Testis (tissue), 3 donors: Measurements from ENCODE around the gene NACA2. TPM values are rescaled to one million over a fixed set of nuclear protein-coding genes. Genes with fewer than 3 reads are reported as not detected.
"Not testable (repeated sequence)": the region's sequence is repeated elsewhere in the genome, so short reads cannot be mapped to it uniquely, and the experiment has no call there.

Experiments
- DNase-seq: peaks from one replicate; pipeline ENCODE4 v3.0.0-alpha.2; 2019
- H3K27ac ChIP-seq, 2 donors: fragments of 200-600 bp; sonication (generic); one replicate each; pipeline ENCODE4 v1.5.1; 2019
- H3K27me3 ChIP-seq: fragments of 200-600 bp; sonication (generic); one replicate; pipeline ENCODE4 v1.5.1; 2019
- H3K36me3 ChIP-seq: fragments of 200-600 bp; sonication (generic); one replicate; pipeline ENCODE4 v1.5.1; 2017; ENCODE audit warnings: low read depth; ENCODE audit errors: missing control alignments
- H3K4me1 ChIP-seq: fragments of 200-600 bp; sonication (generic); one replicate; pipeline ENCODE4 v1.5.1; 2019
- H3K4me3 ChIP-seq, 2 donors: fragments of 200-600 bp; sonication (generic); one replicate each; pipeline ENCODE4 v1.5.1; 2017 to 2019
- H3K9me3 ChIP-seq: fragments of 200-600 bp; sonication (generic); one replicate; pipeline ENCODE4 v1.5.1; 2017
- POLR2A ChIP-seq: fragments of 450-650 bp; IDR thresholded peaks from one replicate; pipeline ENCODE4 v1.6.1; 2017; ENCODE audit warnings: antibody characterized with exemption, mild to moderate bottlenecking, moderate library complexity
- WGBS, 2 donors: methylation state at CpG; one replicate each; pipeline ENCODE4 v1.1.5; 2018; 5-methylcytosine and 5-hydroxymethylcytosine counted together
- intact Hi-C: fragments of 100-400 bp; cut with DNase I; formaldehyde crosslinking; loops from one replicate; pipeline ENCODE4 v1.15.1; 2023; ENCODE audit warnings: low total_unique reads
- polyA plus RNA-seq: library from polyadenylated mRNA; stranded (reverse); fragments of 350-450 nt; fragmentation: Illumina TruSeq; extraction: RNeasy Lipid Tissue Mini Kit (QIAGEN cat#74804); gene quantifications from one replicate; pipeline ENCODE4 v1.2.3, GENCODE V29; 2014; ENCODE audit warnings: low read depth, low replicate concordance; ENCODE audit not compliant: insufficient read depth
- total RNA-seq, 2 donors: library from RNA; depleted of rRNA; stranded (reverse); fragments of >200 nt; gene quantifications; one replicate each; pipeline ENCODE4 v1.2.3, GENCODE V29; 2016
- TF ChIP-seq, protein P1 (sequence below), 3 experiments: fragments of 450-650 bp in 2 of 3; fragments of 200-600 bp in 1 of 3; sonication (generic) in 1 of 3; IDR thresholded peaks; one replicate each; pipeline ENCODE4 v1.5.1; 2016 to 2019; ENCODE audit warnings: antibody characterized with exemption in 3 of 3, mild to moderate bottlenecking in 2 of 3, moderate library complexity in 1 of 3

Gene NACA2
- total and polyA plus RNA-seq, 3 donors from 2014 or later: 13.9 to 129 (median 31.1) TPM

DNA sequence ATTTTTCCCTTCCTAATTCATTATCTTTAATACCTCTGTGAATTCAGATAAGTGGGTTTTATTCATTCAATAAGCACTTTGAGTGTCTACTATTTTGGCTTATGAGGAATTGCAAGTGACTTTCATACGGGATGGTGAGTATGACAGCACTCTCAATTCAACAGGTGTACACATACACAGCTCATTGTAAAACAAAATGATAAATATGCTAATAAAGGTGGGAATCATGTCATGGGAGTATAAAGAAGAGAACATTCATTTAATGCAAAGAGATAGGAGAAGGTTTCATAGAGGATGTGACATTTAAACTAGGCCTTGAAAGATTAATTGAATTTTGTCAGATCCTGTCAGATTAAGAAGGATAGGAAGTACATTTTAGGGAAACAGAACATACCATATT, 19.4 kb downstream of the NACA2 start:
- no peak overlapping the region for H3K4me3 ChIP-seq
- no peaks in the 10 kb centered on the region for H3K9me3 ChIP-seq
- DNase-seq: no peak
- H3K27me3 ChIP-seq: no peaks in the 10 kb centered on the region
- no peaks in the 10 kb centered on the region for H3K4me1 ChIP-seq
- intact Hi-C loops: no loop called here
- no peak for TF ChIP-seq POLR2A
- TF ChIP-seq, protein P1, sequence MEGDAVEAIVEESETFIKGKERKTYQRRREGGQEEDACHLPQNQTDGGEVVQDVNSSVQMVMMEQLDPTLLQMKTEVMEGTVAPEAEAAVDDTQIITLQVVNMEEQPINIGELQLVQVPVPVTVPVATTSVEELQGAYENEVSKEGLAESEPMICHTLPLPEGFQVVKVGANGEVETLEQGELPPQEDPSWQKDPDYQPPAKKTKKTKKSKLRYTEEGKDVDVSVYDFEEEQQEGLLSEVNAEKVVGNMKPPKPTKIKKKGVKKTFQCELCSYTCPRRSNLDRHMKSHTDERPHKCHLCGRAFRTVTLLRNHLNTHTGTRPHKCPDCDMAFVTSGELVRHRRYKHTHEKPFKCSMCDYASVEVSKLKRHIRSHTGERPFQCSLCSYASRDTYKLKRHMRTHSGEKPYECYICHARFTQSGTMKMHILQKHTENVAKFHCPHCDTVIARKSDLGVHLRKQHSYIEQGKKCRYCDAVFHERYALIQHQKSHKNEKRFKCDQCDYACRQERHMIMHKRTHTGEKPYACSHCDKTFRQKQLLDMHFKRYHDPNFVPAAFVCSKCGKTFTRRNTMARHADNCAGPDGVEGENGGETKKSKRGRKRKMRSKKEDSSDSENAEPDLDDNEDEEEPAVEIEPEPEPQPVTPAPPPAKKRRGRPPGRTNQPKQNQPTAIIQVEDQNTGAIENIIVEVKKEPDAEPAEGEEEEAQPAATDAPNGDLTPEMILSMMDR (IDR thresholded peaks at IDR 0.05): no peak
- 100% methylated on average over 1 of the region's 1 CpG for WGBS, 2 donors
- no peak overlapping the region for H3K27ac ChIP-seq
- no peaks in the 10 kb centered on the region for H3K36me3 ChIP-seq

GRCh38 chr17:61570118-61570517, 20.9 kb downstream of the NACA2 start:
- Histone ChIP-seq H3K27me3 (no peaks in the 10 kb centered on the region), H3K4me1 (no peaks in the 10 kb centered on the region), H3K27ac (no peak overlapping the region), H3K4me3 (no peak overlapping the region), H3K36me3 (no peaks in the 10 kb centered on the region), H3K9me3 (no peaks in the 10 kb centered on the region)
- TF ChIP-seq POLR2A: no peak
- TF ChIP-seq, protein P1 (IDR thresholded peaks at IDR 0.05): no peak
- 100% methylated on average over 1 of the region's 1 CpG for WGBS, 2 donors
- DNase-seq: no peak
- intact Hi-C loops: no loop called here

DNA sequence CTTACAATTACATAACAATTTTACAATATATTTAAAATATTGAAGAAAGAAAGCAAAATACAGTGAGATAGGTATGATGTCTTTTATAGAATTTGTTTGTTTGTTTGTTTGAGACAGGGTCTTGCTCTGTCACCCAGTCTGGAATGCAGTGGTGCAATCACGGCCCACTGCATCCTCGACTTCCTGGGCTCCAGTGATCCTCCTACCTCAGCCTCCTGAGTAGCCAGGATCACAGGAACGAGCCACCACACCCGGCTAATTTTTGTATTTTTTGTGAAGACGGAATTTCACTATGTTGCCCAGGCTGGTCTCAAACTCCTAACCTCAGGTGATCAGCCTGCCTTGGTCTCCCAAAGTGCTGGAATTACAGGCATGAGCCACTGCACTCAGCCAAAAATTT, 21.5 kb downstream of the NACA2 start:
- DNase-seq, H3K4me3 ChIP-seq, H3K4me1 ChIP-seq, H3K36me3 ChIP-seq, H3K27ac ChIP-seq, H3K27me3 ChIP-seq, intact Hi-C loops, H3K9me3 ChIP-seq: not testable (repeated sequence)
- WGBS, 2 donors: 92% methylated on average over 5 of the region's 5 CpGs

DNA sequence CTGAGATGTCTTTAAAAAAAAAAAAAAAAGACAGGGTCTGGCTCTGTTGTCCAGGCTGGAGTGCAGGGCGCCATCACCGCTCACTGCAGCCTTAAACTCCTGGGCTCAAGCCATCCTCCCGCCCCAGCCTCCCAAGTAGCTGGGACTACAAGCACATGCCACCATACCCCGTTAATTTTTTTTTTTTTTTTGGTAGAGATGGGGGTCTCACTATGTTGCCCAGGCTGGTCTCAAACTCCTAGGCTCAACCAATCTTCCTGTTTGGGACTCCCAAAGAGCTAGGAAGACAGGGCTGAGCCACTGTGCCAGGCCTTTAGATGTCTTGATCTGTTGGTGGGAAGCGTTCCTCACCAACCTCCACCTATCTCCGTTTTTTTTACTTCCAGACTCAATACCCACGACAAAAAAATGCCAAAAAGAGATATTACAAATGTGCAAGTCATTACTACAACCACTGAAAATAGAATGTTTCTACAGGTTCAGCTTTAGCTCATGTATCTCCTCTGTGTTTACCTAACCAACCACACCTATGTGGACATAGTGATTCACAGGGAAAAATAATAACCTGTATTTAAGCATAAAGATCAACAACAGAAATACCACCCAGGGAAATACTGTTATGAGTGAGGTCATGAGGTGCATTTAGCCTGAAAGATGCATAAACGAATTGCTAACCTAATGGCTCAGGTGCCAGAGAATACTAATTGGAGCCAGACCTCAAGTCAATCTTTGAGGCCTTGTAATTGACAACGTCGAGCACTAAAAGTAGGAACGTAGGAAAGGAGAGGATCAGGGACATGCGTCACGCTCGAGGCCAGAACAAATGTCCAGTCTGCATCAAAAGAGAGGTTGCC, 22.6 kb downstream of the NACA2 start:
- TF ChIP-seq, protein P1 (IDR thresholded peaks at IDR 0.05): no peak
- Histone ChIP-seq H3K27me3 (no peaks in the 10 kb centered on the region), H3K9me3 (no peaks in the 10 kb centered on the region), H3K27ac (no peak overlapping the region), H3K4me1 (no peaks in the 10 kb centered on the region), H3K36me3 (no peaks in the 10 kb centered on the region), H3K4me3 (no peak overlapping the region)
- WGBS, 2 donors: 86 to 91% methylated on average over 14 of the region's 14 CpGs
- no peak for DNase-seq
- intact Hi-C loops: no loop called here

DNA sequence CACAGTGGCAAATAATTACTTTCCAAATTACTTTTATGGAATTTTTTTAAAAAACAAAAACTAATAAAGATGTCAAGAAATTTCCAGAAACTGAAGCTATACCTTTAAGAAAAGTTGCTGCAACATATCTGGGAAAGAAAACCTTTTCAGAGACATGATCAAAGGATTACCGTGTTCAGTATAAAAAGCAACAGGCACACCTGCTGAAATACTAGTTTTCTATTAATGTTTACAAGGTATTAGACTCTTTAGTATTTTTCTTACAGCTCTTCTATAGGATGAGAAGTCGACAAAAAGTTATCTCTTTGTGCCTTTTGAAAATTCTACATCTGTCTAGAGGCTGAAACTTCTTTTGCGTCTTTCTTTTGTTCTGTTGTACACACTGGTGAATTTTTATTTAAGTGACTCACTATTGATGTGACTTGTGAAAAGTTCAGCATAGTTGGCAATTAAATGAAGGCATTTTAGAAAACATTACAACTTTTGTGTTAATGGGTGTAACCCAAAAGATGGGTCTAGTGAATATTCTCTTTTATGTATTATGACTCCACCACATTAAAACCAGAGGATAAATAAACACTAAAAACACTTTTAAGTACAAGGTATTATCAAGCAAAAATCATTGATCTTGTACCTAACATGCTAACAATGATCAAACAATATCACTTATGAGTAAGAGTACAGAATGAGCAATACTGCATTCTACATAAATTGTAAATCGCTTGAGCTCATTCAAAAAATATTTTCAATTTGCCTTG, 23.8 kb downstream of the NACA2 start:
- Histone ChIP-seq H3K4me1 (no peaks in the 10 kb centered on the region), H3K4me3 (no peak overlapping the region), H3K27me3 (no peaks in the 10 kb centered on the region), H3K27ac (no peak overlapping the region), H3K36me3 (no peaks in the 10 kb centered on the region), H3K9me3 (no peaks in the 10 kb centered on the region)
- WGBS, 2 donors: 73 to 76% methylated on average over 4 of the region's 4 CpGs
- TF ChIP-seq POLR2A: no peak
- TF ChIP-seq, protein P1 (IDR thresholded peaks at IDR 0.05): no peak
- intact Hi-C loops: no loop called here
- no peak for DNase-seq

DNA sequence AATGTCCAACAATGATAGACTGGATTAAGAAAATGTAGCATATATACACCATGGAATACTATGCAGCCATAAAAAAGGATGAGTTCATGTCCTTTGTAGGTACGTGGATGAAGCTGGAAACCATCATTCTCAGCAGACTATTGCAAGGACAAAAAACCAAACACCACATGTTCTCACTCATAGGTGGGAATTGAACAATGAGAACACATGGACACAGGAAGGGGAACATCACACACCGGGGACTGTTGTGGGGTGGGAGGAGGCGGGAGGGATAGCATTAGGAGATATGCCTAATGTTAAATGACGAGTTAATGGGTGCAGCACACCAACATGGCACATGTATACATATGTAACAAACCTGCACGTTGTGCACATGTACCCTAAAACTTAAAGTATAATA, 24.6 kb downstream of the NACA2 start:
- intact Hi-C loops, H3K36me3 ChIP-seq, DNase-seq, H3K27me3 ChIP-seq, H3K27ac ChIP-seq, H3K9me3 ChIP-seq, H3K4me3 ChIP-seq, H3K4me1 ChIP-seq: not testable (repeated sequence)
- 88 to 92% methylated on average over 5 of the region's 5 CpGs for WGBS, 2 donors

GRCh38 chr17:61565850-61566249, 25.2 kb downstream of the NACA2 start:
- H3K36me3 ChIP-seq, H3K27me3 ChIP-seq, H3K4me3 ChIP-seq, intact Hi-C loops, H3K4me1 ChIP-seq, DNase-seq, H3K27ac ChIP-seq, H3K9me3 ChIP-seq: not testable (repeated sequence)
